Astrocyte of the spinal cord (primary cell): ENCODE measurements around the gene DOK1.
"Not testable (repeated sequence)": the region's sequence is repeated elsewhere in the genome, so short reads cannot be mapped to it uniquely, and the experiment has no call there.

Source experiments
- DNase-seq: peaks from one replicate; pipeline ENCODE4 v3.0.0; 2011; ENCODE audit warnings: low read depth, low spot score
- H3K4me3 ChIP-seq: 2 replicates; pipeline ENCODE4 v1.5.1; 2011; ENCODE audit warnings: low read depth, mild to moderate bottlenecking, low read length, moderate library complexity
- in situ Hi-C: cut with HindIII; loops from 2 replicates; pipeline ENCODE4 v1.10.0; 2017; ENCODE audit warnings: low sequenced_read_pairs
- TF ChIP-seq, protein P1 (sequence below): IDR thresholded peaks from 2 replicates; pipeline ENCODE4 v1.5.1; 2012; ENCODE audit warnings: low read depth, mild to moderate bottlenecking, low read length, inconsistent platforms

Gene DOK1

DNA sequence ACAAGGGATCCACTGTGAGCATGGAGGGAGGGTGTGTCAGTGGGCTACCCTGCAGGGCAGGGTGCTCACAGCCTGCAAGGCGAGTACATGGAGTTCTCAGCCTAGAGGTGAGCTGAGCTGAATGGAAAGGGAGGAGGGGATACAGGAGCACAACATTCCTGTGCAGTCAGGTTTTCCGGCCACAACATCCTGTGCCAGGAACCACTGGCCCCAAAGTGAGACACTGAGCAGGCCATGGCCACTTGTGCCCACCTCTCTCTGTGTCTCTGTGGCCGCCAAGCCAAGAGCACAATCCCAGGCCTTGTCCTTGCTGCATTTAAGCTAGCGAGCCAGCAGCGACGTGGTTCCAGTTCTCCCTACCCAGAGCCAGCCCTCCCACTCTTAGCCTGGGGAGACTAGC, 6.1 kb downstream of the DOK1 start:
- in situ Hi-C loops = no loop called here
- DNase-seq = no peak
- no peak overlapping the region for H3K4me3 ChIP-seq
- TF ChIP-seq, protein P1, sequence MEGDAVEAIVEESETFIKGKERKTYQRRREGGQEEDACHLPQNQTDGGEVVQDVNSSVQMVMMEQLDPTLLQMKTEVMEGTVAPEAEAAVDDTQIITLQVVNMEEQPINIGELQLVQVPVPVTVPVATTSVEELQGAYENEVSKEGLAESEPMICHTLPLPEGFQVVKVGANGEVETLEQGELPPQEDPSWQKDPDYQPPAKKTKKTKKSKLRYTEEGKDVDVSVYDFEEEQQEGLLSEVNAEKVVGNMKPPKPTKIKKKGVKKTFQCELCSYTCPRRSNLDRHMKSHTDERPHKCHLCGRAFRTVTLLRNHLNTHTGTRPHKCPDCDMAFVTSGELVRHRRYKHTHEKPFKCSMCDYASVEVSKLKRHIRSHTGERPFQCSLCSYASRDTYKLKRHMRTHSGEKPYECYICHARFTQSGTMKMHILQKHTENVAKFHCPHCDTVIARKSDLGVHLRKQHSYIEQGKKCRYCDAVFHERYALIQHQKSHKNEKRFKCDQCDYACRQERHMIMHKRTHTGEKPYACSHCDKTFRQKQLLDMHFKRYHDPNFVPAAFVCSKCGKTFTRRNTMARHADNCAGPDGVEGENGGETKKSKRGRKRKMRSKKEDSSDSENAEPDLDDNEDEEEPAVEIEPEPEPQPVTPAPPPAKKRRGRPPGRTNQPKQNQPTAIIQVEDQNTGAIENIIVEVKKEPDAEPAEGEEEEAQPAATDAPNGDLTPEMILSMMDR = no peak

DNA sequence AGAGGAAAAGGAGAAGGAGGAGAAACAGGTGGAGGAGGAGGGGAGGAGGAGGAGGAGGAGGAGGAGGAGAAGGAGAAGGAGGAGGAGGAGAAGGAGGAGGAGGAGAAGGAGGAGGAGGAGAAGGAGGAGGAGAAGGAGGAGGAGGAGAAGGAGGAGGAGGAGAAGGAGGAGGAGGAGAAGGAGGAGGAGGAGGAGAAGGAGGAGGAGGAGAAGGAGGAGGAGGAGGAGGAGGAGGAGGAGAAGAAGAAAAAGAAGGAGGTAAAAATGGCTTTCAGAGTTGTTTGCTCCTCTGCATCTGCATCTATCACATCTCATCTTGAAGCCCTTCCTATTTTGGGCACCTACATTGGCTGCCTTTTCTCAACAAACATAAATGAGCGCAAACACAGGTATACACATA, 6.5 kb downstream of the DOK1 start:
- in situ Hi-C loops, H3K4me3 ChIP-seq, DNase-seq: not testable (repeated sequence)

DNA sequence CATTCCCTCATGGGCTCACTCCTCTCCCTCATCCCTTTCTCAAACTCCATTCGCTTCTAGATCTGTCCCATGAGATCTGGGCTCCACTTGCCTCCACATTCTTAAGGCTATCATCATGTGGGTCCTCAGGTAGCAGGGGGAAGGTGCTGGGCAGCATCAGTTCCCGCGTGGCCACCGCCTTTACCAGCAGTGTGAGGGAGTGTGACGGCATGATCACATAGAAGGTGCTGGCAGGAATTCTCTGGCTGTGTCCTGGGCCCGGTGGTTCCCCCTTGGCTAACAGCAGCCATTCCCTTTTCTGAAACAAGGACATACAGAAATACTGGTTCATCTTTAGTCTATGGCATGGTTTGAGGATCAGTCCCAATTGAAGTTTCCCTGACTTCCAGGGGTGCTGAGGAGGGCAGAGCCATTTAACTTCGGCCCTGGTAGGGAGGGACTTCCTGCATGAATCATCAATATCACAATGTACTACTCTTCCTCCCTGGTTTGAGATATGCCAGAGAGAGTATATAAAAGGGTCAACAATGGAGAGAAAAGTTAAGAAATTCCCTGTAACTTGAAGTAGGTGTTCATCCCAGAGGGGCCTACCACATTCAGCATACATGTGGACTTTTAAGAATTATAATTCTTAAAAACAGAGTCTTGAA, 7.7 kb downstream of the DOK1 start:
- TF ChIP-seq, protein P1 = no peak
- no peak for DNase-seq
- in situ Hi-C loops = no loop called here
- no peak overlapping the region for H3K4me3 ChIP-seq

DNA sequence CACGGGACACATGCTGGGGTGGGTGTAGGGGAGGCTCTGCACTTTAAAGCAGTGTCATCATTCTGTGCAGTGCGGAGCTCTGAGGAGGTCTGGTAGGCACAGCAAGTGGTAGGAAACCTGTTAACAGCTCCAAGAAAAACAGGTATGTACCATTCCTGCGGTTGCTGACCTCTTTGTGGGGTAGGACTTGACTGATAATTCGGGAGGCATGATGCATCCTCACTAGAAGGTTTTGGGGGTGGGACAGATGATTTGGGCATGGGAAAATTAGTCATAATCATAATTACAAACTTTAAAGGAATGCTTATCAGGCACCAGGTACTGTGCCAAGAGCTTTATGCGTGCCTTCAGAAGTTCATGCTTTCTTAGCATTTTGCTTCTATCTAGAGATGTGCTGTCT, 9.7 kb downstream of the DOK1 start:
- peak; percentile 75 for DNase-seq
- in situ Hi-C loops = no loop called here
- no peak overlapping the region for H3K4me3 ChIP-seq
- TF ChIP-seq, protein P1 = no peak

DNA sequence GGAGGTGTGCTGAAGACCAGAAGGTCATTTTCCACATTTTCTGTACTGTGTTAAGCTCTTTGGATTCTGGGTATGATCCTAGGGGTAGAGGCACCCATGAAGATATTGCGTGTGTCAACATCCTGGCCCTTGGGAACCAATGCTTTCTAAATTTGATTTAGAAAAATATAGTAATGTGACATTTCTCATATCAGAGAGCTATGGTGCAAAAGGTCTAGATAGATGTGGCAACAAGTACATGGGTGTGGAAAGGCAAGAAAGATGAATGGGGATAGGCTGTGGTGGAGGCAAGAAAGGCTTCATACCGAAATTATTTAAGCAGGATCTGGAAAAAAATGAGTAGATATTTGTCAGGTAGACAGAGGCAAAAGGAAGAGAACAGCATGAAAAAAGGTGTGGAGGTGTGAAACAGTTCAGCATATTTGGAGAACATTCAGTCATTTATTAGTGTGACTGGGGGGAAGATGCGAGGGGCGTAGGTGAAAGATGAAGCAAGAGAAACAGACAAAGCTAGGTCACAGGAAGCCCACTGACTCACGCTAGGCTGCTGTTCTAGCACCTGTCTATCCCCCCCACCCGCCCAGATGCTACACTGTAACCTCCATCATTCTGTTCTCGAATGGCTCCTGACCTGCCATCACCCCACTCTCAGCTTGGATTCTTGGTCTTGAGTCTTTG, 11.7 kb downstream of the DOK1 start:
- no peak for DNase-seq
- TF ChIP-seq, protein P1 = no peak
- in situ Hi-C loops = no loop called here
- H3K4me3 ChIP-seq = no peak overlapping the region

DNA sequence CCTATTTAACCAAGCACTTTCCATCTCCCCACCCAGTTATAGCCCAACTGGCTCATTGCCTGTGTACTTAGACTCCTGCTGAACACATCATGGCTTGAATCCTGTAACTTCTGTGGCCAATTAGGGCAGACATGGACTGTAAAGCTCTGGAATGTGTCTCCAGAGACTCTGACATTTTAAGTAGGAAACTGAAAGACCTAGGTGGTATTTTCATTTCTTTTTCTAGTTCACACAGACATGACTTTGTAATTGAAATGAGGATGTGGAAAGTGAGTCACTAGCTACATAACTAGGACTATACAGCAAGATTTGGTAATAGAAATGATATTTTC, 12.2 kb downstream of the DOK1 start:
- no peak overlapping the region for H3K4me3 ChIP-seq
- in situ Hi-C loops = no loop called here
- DNase-seq = peak; percentile 95
- TF ChIP-seq, protein P1 = no peak

DNA sequence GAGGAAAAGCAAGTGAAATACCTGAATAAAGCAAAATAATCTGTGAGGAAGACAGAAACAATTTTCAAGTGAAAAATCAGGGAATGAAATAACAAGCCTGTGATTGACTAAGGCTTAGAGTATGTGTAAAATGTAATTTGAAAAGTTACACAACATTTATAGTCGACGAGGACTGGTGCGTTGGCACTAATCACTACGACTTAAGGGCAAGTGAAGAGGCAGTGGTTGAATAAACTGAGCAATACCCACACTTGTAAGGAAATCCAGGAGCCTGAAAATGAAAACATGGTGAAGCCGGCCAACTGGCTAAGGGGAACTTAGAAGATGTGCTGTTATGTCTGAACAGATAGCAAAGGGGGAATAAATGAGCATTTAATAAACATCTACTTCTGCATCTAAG, 13.4 kb downstream of the DOK1 start:
- H3K4me3 ChIP-seq = no peak overlapping the region
- in situ Hi-C loops = no loop called here
- TF ChIP-seq, protein P1 = no peak
- DNase-seq = peak; percentile 65
